ENCODE data around the gene ABCA13.

Gene ABCA13

DNA sequence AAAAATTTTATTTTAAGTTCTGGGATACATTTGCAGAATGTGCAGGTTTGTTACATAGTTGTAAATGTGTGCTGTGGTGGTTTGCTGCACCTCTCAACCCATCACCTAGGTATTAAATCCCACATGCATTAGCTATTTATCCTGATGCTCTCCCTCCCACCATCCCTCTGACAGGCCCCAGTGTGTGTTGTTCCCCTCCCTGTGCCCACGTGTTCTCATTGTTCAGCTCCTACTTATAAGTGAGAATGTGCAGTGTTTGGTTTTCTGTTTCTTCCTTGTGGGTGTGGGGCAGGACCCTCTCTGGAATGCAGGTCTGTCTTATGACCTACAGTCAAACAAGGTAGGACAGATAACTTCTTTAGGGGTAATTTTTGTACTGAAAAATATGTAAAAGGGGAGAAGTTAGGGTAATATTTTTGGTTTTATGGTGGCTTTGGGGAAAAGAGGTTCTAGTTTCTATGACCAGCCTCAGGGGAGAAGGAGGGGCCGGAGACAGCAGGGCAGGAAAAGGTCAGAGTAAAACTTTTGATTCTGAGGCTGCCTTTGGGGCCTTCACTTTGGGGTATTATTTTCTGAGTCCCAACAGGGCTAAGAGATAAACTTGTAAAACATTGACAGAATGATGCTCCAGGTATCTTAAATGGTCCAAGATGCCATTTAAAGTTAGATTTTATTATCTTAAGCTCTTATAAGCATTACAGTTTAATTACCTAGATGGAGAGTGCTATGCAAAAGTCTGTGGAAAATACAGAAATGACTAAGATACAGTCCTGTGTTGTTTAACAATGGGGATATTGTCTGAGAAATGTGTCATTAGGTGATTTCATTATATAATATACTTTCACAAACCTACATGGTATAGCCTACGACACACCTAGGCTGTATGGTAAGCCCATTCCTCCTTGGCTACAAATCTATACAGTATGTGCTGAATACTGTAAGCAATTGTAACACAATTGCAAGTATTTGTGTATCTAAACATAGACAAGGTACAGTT is 354.8 kb downstream of the ABCA13 start:
- DNase-seq, result no peak

DNA sequence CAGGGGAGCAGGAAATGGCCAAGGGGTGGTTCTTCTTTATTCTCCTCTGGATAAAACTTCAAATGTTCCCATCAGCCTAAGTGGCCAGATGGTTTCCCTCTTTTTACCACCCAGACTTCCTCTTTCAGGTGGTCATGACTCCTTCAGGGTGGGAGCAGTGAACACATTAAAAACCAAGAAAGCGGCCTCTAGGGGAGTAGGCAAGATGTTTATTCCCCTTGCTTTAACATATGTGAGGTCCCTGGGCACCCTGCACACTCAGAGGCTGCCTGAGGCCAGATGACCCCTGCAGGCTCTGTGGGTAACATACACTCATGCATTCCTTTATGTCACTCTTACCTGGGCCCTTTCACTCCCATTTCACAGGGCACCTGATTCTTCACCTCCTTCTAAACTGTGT is 357.4 kb downstream of the ABCA13 start:
- DNase-seq, result no peak

DNA sequence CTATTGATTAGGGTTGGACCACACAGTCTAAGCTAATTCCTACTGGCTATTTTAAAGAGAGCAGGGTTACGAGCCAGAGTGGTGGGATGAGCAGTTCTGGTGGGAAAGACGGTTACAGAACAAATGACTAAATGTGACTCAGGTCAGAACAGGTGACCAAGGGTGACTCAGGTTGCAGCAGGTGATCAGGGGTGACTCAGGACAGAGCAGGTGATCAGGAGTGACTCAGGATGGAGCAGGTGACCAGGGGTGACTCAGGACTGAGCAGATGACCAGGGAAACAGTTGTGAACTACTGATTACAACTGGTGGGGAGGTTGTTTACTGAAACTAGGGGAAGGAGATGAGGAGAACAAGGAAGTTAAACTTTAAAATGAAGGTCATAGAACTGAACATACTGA is 366.3 kb downstream of the ABCA13 start:
- no peak for DNase-seq

DNA sequence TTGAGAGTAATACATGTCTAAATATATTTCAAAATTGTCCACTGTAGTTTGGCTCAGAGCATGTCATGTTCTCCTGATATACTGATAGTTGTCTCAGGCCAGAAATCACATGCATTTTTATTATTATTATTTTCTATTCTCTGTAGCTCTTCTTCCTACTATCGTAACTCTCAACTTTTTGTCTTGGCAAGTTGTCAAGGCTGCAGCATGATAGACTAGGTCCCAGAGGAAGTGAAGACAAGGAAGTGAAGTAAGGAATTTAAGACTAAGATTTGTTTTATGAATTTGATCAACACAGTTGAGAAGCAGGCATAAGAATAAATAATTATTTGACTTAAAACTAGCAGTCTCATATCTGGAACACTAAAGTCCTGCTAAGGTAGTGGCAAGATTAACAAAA is 369.5 kb downstream of the ABCA13 start:
- DNase-seq, result no peak

DNA sequence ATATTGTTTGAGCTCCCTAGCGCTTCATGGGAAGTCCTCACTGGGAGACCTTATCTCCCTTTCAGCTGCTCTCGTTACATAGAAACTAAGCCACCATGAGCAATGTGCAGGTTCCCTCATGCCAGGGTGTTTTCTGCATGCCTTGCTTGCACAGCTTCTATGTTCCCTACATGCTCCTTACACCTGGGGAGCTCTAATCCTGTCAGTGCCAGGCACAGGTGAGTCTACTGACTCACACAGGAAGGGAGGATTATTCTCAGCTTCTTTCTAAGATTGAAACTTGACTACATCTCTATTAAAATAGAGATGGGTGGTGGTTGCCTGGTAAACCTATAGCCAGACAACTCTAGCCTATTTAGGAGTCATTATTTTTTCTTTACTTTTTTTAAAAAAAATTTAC is 377.4 kb downstream of the ABCA13 start:
- no peak for DNase-seq

DNA sequence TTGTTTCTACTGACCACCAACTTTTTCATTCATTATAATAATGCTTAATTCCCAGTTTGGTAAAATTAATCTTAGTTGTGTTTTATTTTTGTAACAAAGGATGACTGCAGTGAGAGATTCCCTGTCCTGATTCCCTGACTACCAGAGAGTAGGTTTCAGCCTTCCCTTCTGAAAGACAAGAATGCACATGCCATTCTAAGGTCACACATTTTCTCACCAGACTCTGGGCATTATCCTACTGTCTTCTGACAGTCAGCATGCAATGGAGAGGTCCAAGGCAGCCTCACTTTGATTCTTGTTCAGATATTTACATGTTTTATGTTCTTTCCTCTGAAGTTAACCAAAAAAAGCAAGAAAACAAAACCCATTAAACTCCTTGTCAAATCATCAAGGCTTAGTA is 380.4 kb downstream of the ABCA13 start:
- DNase-seq, result no peak

DNA sequence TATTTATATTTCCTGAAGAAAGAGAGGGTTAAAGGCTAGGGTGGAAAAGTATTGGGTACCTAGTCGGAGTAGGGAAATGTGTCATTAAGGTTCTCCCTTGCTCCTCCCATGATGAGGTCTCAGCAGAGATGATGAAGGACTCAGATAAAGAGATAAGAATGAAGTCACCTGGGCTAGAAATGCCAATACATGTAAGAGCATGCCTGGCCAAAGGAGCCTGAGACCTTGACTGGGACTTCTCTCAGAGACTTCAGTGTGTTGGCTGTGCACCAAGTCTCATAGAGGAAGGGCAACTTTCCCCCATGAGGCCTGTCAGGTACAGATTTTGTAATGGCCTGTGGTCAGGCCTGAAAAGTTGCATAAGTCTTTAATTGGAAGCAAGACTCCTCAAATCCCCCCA is 392.1 kb downstream of the ABCA13 start:
- DNase-seq, result no peak

DNA sequence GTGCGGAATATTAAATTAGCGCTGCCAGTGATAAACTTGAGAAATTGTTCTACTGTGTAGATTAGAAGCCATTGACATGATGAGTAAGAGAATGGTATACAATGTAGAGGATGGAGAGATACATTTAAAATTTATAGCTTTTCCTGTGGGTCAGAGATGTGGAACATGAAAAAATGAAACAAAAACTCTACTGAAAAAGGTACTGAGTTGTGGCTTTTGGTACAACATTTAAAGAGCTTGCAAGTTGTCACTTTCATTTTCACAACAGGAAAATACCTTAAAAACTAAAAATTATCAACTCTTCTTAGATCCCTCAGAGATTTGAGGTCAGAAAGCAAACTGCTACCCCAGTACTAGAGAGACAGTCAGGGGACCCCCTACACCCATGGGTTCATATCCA is 404.3 kb downstream of the ABCA13 start:
- no peak for DNase-seq

DNA sequence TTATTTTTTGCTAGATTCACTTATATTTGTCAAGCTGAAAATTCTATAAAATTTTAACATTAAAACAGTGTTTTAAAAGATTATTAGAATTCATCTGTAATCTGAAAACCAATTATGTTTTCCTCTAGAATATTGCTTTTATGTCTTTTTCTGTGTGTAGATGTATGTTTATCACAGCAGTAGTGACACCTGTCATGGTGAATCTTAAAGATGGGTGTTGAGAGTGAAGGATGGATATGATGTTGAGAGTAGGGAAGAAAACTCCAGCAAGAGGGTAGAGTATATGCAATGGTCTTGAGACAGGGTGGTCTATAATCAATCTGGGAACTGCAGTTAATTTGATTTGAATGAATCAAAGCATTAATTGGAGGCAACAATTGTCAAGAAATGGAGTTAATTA is 416.2 kb downstream of the ABCA13 start:
- DNase-seq, result no peak

DNA sequence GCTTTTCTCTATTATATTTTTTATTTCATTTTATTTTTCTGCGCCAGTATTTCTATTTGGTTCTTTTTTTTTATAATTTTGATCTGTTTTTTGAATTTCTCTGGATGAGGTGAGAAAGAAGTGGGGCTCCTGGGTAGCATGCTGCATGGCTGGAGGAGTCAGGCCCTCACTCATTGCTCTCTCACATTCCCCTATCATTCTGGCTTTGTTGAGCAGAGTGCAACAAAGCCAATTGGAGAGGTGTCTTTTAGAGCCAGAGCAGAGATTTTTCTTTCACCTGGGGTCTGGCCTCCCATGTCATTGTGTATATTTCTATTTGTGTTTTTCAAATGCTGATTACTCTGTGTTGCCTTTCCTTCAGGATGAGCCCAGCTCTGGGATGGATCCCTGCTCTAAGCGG is 423.1 kb downstream of the ABCA13 start:
- DNase-seq, result no peak

DNA sequence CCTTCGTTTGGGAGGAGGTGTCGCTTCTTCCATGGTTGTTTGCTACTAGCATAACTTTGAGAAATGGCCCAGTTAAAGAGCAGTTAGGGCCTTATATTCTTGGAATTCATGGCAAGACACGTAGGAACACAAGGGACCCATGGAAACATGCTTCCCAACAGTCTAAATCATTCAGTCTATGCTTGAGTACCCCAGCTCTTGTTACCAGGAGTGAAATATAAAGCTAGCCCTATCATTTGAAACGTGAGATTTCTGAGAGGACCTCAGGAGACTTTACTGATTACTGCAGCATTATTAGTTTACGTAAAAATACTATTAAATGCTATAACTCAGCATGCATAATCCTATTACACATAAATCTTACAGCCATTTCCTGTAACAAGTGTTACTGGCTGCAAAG is 424.5 kb downstream of the ABCA13 start:
- no peak for DNase-seq

DNA sequence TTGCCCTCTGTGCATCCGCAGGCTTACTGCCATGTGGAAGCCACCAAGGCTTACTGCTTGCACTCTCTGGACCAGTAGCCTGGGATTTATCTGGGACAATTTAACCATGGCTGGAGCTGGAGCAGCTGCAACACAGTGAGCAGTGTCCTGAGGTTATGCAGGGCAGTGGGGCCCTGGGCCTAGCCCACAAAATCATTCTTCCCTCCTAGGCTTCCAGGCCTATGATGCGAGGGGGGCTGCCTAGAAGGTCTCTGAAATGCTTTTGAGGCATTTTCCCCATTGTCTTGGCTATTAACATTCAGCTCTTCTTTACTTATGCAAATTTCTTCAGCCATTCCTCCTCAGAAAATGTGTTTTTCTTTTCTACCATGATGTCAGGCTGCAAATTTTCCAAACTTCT is 439.4 kb downstream of the ABCA13 start:
- DNase-seq, result no peak

DNA sequence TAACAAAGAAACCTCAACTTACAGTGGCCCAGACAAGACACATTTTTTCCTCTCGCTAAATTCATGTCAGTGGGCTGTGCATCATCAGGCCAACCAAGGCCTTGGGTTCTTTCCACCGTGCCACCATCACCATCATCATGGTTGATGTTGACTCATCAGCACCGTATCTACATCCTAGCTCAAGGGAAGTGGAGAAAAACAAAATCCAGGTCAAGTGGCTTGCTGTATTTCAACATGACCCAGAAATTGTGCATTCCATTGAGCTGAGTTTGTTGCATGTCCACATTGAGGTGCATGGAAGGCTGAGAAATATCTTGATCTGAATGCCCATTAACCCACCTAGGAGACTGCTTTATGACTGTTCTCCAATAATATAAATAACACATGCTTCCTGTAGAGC is 440.7 kb downstream of the ABCA13 start:
- DNase-seq, result no peak

DNA sequence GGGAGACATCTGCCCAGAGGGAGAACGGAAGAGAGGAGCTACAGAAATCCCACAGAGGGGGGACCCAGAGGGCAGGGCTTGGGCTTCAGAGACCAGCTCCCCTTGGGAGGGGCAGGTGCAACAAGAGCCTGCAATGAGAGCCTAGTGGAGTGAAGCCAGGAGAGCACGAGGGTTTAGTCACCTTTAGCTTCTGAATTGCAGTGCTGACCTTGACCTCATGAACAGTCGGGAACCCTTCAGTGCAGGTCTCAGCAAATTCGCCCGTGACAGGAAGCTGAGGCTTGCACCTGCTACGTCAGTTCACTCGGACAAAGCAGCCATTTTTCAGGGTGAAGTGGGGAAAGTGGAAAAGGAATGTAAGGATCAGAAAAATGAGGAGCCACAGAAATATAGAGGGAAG is 446.2 kb downstream of the ABCA13 start:
- DNase-seq, result no peak

DNA sequence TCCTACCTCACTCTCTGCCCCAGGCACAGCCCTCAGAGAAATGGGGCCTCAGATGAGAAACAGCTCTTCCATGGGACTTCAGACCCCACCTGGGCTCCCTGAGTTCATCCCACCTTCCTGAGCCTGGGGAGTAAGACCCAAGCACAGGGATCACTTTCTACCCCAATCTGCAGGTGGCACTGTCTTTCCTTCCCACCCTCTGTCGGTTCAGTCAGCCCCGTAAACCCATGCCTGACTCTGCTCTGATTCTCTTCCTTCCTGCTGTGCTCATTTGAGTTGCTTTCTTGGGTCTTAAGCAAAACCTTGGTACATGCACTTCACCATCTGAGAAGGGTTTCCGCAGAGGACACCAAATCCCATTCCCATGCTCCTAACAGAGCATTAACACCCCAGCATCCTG is 446.7 kb downstream of the ABCA13 start:
- DNase-seq, result no peak

DNA sequence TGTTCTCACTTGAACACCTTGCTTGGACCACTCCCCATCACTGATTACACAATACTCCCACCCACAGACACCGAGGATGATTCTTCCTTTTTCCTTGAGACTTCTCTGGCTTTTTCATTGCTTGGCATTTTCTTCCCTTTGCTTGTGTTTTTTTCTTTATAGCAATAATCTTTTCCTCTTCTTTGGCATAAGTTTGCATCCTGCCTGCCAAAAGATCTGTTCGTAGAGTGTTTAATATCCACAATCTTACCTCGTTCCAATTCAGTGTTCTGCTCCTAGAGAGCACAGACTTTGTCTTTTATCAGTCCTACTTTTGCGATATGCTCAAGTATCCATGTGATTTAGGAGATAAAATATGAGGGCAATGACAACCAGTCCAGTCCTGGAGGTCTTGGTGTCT is 449.8 kb downstream of the ABCA13 start:
- DNase-seq, result no peak

DNA sequence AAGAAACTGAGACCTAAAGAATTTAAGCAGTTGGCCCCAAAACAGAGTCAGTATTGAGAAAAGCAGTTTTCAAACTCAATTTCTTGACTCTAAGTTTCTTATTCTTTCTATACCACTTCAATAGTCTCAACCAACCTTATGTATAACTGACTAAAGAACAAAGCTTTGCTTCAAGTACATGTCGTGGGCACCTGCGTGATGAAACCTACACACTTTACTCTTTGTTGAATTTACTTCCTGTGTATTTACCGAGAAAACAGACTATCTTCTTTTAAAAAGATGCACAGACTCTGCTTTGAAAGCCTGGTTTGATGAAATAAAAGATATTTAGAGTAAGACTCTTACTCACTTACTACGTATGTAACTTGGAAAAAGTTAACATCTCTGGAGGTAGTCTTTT is 455.9 kb downstream of the ABCA13 start:
- no peak for DNase-seq

DNA sequence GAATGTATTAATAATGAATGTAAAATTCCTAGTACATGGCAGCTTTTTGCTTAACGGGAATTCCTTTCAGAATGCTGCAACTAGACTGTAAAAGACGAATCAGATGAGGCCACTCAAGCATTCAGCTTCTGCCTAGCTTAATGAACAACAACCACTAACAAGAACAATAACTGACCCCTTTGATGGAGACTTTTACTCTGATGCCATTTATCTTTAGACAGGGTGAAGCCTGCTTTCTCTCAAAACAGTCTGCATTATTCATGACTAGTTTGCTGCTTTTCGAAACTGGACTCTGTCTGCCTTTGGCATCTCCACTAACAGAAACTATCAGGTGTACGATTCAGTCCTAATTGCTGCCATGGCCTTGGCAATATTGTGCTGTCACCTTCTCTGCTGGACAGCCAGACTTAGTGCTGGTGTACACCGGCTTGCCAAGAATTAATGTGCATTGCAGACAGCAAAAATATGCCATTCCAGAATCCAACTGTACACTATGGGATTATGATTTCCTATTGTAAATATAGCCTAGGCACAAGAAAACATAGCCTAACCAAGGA is 457.6 kb downstream of the ABCA13 start:
- DNase-seq, result no peak

DNA sequence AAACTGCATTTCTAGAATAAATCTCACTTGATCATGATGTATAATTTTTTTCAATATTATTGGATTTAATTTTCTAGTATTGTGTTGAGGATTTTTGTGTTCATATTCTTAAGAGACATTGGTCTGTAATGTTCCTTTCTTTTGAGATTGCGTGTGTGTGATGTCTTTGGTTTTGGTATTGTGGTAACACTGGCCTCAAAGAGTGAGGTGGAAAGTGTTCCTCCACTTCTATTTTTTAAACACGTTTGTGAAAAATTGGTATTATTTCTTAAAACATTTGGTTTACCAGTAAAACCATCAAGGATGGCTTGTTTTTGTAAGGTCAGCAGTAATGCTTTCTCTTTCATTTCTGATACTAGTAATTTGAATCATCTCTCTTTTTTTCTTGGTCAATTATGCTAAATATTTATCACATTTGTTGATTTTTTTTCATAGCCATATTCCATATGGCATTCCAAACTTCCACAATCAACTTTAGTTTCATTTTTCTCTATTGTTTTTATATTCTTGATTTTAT is 462.9 kb downstream of the ABCA13 start:
- DNase-seq, result no peak

DNA sequence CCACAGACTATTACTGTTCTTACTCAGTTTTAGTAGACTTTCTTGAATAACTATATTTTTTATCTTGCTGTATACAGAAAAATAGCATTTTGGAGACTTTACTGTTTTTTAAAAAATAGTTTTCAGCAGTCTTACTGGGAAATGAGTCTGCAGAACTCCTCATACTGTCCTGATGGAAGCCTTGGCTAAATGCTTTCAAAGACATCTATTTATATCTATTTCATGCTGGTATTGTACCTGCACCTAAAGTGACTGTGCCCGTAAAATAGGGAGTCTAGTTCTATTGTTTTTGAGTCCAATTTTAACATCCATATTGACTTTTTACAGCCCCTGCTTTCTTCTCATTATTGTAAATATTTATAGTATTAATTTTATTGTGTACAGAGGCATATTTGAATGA is 464.5 kb downstream of the ABCA13 start:
- no peak for DNase-seq

DNA sequence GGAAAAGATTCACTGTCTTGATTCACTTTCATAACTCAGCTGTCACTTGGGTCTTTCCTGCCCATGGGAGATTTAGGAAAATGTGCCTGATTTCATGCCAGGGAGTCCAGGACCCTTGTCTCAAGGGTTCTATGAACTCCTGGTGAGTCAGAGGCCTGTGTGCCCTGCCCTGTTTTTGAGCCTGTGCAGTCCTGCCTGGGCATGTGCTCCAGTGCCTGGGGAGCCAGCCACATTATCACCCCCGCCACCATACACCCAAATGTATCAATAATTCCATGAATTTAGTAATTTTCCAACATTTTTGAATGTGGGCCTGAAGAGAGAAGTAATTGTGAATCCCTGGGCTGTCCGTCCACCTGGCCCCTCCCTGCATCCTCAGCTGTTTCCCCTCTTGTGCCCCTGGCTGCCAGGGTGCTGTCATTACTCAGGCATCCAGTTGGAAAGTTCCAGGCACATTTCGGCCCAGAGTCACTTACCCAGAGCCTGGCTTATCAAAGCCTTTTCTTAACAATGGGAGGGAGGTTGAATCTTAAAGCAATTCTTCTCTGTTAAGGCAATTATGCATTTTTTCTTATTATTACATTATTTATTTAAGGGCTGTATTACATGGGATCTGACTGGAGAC is 465.2 kb downstream of the ABCA13 start:
- no peak for DNase-seq

DNA sequence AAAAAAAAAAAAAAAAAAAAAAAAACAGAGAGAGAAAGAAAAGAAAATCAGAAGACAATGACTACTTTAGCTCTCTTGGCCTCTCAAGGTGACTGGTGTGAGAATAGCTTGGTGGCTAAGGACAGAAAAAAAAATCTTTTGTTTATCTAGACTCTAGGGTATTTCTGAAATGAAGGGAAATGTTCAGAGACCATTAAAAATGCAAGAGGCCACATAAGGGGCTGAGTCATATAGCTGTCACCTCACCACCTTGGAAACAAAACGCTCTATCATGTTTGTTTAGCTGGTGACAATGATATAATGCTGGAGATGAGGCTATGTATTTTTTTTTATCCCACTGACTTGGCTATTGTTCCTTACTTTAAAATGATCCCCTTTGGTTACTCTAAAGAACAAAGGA is 466.1 kb downstream of the ABCA13 start:
- no peak for DNase-seq

DNA sequence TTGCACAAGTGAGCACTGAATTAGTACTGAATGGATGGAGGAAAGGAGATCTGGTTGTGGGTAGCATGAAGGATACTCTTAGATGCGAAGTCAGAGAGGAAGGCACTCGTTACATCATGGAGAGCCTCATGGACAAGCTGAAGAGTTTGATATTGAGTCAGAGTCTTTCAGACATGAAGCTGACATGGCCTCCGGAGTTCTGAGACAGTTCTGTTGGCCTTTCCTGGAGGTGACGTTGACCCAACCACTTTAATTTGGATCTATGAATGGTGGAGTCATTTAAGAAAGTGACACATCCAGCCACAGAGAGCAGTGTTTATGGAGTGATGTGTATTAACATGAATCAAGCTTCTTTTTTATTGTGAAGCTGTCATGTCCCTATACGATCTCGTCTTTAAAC is 466.8 kb downstream of the ABCA13 start:
- DNase-seq, result no peak

DNA sequence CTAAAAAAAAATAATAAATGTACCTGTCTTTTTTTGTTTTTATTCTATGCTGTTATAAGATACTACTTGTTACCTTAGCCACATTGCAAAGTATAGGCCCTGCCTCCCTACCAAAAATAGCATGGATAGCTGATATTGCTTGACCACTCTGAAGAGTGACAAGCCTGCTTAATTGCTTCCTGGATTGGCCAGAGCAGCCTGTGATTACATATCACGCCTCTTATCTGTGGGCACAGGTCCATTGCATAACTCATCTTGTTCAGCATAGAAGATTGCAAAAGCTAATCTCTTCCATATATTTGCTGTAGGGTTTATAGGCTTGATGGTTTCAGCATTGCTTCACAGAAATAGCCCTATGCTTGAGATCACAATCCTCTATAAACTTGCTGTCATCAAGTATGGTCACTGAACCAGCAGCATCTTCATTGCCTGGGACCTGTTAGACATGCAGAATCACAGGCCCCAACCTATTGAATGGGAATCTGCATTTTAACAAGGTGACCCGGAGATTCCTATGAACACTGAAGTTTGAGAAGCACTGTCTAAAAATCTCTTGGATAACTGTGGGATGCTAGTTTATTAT is 472.3 kb downstream of the ABCA13 start:
- DNase-seq, result no peak
